HG03354 (cell line): ENCODE measurements around the gene CDC73.
A peak's percentile ranks its signal among the peaks of the same experiment; 100 is the strongest.
"Not testable (repeated sequence)": the region's sequence is repeated elsewhere in the genome, so short reads cannot be mapped to it uniquely, and the experiment has no call there.

Source experiments
- ATAC-seq: cut with Tn5 transposase; IDR thresholded peaks from one replicate; pipeline ENCODE4 v1.9.1; 2021; ENCODE audit warnings: mild to moderate bottlenecking; ENCODE audit not compliant: unreplicated experiment, poor library complexity, severe bottlenecking

The CDC73 gene

DNA sequence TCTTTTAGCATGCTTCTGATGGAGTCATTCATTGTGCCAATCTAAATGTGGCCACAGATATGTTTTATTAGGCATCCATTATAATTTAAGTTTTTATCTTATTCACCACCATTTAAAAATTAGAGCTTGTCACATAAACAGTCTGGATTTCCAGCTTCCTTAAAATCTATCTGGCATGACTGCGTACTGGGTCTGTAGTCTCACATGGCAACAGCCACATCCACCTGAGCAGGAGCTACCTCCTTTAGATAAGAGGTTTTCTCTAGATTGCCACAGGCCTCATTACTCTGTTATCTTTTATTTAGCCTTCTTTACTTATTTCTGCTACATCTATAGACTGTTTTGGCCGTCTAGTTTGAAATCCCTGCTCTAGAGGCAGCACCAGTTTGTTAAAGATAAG is 35.5 kb downstream of the CDC73 start:
- ATAC-seq: no peak

DNA sequence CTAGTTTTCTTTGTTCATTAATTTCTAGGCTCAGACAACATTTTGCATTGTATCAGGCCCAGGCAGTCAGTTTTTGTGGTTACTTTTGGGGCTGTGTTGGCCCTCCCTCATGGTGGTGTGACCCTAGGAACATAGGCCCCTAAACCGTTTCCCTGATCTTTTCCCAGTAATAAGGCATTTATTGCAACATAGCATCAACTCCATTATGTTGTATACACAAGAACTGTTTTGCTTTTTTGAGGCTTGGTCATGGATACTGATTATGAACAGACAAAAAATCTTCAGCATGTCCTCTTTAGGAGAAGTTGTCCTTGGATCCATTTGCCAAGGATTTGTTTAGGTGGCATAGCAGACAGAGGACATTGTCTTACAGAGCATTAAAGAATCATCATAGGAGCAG is 54.3 kb downstream of the CDC73 start:
- no peak for ATAC-seq

DNA sequence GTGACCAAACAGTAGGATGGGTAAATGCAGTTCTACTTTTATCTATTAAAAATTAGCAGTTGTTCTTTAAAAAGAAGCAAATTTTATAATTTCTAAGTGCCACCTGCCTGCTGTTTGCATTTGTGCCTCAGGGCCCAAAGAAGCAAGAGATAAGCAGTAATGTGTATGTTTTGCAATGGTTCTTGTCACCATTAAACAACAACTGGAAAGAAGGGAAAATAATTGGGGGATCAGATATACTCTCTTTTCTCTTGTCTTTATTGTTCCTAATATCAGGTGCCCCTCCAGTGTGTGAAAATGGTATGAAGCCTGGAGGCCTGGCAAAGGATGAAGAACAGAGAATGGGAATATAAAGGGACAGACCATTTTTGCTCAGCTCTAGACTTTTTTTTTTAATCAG is 55.0 kb downstream of the CDC73 start:
- no peak for ATAC-seq

DNA sequence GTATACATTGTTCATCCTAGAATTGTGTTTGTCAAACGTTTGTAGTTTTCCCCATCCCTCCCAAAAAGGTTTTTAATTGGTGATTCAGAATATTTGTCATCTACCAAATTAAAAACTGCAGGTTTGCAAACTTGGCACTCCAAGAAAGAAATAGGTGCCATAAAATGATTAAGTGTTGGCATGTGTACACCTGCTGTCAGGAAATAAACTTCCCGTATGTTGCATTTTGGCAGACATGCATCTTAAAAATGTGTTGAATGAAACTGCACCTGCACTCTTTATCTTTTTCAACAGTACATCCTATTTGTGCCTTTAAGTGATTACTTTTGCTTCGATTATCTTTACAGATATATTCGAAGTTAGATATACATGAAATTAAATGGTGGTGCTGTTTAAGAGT is 57.3 kb downstream of the CDC73 start:
- ATAC-seq: no peak

DNA sequence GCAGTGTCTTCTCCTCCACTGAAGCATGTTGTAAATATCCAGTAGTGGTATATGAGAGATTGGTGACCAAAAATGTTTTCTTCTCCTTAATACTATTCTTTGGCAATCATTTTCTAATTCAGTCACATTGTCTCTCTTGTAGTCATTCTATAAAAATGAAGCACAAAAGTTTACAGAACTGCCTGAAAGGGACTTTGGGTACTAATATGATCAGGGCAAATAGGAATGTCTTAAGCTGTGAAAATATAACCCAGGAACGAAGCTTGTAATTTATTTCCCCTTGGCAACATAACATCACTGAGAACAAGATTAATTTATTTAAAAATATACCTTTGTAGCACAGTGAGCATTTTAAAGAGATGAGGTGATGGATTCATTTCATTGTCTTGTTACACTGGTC is 59.7 kb downstream of the CDC73 start:
- ATAC-seq: no peak

DNA sequence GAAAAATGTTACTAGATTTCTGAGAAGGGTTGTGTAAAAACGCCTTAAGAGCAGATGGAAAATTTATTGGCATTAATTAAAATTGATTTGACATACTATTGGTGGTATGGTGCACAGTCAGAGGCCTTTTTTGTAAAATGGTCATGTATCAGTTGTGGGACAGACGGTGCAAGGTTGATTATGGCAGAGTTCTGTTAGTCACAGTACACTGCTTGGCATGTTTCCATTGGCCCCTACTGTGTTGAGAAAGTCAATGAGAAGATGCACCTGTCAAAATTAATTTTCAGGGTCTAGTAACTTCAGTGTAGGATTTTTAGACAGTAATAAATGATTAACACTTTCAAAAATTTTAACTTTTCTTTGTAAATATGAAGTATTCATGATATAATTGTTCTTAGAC is 60.2 kb downstream of the CDC73 start:
- peak; percentile 61 for ATAC-seq

DNA sequence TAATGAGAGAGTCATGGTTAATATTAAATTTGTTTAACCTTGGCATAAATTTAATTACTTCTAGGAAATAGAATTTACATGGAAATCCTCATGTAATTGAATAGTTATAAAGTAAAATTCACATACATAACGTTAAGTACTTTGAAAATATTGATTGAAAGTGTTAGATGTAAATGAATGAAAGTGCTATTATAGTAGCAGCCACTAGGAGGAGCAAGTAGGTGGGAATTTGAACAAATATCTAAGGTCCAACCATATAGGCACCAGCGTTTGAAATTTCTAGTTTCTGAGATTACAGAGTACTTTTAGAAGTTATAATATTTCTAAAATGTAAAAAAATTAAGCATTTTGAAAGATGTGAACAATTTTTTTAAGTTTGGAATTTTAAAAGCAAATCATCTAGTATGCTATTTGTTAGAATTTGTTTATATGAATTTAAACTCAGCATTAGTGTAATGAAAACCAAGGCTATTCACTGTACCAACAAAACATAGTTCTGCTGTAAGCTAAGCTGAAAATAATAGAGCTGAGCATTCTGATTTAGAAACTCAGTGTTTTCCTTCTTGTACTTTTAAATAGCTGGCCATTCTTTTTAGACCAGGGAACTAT is 61.3 kb downstream of the CDC73 start:
- peak; percentile 74 for ATAC-seq

DNA sequence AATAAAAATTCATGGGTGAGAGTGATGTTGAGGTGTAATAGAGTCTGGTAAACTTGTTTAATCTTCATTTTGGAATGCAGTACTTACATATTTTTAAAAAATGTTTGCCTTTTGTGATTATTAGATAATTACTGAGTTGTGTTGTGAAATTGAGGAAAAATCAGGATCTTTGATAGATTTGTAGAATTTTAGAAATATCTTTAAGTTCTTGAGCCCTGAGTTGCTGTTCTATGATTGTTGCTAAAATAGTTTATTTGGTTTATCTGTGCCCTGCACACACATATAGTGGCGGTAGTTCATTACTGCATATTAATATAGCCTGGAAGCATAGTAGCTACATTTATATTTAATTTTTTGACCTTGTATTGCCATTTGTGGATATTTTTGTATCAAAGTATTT is 62.9 kb downstream of the CDC73 start:
- no peak for ATAC-seq

DNA sequence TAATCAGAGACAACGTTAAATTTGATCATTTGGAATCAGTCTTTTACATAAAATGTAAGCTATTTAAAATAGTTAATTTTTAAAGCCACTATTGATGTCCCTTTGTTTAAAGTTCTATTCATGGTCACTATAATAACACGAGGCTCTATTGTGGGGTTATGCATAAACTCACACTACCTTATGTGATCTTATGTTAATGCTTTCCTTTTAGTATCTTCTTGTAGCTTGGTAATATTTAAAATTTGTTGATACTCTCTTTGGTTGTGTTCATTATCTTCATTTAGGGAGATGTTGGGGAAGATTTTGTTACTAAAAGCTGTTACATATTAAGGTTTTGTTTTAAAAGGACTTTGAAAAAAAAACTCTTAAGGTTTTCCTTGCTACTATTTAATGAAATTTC is 63.4 kb downstream of the CDC73 start:
- ATAC-seq: no peak

DNA sequence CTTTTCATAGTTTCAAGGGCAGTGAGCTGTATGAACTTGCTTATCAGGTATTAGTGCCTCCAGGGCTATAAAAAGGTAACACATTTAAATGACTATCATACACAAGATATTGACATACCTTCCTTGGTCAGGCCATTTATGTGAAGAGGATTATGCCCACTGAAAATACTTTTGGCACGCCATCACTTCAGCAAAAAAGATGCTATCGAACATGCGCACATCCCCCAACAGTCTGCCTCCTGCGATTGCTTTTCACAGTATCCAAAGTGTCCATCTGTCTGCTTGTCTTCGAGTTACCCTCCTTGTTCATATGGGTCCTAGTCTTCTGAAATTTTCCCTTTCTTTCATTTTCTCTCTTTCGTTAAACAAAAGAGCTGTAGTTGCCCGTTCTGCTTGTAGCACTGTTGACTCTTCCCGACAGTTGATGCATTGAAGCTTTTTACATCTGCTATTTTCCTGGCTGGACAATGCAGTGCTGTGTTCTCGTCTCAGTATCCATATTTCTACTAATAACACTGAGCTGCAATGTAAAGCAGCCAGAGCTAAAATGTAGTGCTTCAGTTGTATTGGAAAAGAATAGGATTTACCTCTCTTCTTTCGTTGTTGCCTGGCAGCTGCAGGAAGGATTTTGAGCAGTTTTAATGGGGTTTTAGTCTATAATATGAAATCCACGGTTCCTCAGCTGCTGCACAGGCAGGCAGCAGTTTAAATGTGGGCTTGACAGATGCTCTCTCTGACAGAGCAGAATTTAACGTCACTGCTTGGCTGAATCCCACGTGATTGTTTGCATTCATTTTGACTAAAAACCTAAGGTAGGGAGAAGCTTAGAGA is 64.3 kb downstream of the CDC73 start, which contains the start of gene B3GALT2:
Gene B3GALT2 (minus strand): TSS at position 713 of the 831 bp plus-strand sequence. CDS start 5,051 bp downstream, outside the sequence.
- ATAC-seq: no peak

DNA sequence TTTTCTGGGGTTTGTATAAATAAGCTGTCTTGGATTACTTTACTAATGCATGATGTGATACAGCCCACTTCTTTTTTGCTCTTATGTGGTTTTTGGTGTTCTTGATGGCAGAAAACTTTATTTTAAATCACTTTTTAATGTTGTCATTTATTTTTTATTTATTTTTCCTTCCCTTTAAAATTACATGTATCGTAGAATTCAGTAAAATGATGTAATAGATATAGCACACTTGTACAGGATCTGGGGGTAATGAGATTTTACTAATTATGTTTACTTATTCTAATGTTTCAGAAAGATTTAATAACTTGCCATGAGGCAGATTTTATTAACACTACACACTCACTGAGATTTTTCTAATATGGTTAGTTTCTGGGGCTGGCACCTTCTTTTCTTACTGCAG is 65.3 kb downstream of the CDC73 start:
- ATAC-seq: no peak

DNA sequence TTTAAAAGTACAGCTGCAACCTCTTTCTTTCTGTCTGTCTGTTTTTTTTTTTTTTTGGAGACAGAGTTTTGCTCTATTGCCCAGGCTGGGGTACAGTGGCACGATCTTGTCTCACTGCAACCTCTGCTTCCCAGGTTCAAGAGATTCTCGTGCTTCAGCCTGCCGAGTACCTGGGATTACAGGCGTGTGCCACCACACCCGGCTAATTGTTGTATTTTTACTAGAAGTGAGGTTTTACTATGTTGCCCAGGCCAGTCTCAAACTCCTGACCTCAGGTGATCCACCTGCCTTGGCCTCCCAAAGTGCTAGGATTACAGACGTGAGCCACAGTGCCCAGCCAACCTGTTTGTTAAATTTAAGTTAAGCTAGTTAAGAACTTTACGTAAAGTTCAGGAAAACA is 67.1 kb downstream of the CDC73 start:
- not testable (repeated sequence) for ATAC-seq

DNA sequence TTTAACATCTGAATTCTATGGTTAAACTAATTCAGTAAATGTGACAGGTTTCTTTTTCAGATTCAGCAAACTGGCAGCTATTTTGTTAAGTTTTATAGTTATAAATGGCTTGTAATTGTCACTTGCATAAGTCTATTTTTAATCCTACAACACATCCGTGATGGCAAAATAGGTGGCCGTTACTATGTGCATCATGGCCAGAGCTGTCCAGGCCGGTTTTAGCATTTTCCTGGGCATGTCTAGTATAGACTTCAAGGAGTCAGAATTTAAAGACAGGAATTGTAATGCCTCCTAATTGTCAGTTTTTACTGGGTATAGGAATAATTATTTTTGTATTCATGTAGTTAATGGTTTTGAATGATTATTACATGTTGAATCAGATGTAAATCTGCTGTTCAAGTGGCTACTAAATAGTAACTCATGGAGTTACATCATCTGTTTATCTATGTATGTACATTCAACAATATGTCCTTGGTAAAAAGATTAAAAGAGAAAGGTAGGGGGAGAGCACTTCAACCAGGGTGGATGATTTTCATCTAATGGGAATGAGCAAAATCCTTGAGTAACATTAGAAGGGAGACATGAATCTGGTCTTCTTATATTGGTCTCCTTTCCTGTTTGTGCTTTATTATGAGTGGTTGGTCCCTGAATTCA is 67.7 kb downstream of the CDC73 start:
- ATAC-seq: no peak

DNA sequence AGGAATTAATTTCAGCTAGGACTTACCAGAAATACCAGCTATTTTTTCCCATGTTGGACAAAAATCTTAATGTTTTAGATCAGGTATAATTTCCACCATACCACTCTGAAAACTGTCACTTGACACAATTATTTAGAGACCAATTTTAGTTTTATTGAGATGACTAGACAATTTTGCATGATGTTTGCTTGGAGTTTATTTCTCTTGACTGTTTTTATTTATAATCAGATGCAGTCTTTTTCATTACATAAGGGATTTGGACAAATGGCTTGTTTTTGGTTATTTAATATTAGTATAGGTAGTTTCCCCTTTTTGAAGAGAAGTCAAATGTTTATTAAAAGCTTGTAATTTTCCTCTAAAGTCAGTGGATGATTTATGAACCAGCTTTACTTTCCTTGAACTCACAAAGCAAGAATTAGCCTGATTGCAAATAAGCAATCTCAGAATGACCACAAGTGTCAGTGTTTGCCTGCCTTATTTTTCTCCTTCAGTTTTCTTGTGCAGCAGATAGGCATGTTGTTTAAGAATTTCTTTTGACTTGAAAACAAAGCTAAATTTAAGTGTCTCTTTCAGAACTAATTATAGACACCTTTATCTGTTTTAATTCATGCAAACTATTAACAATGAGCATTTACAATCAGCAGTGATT is 68.4 kb downstream of the CDC73 start:
- no peak for ATAC-seq

DNA sequence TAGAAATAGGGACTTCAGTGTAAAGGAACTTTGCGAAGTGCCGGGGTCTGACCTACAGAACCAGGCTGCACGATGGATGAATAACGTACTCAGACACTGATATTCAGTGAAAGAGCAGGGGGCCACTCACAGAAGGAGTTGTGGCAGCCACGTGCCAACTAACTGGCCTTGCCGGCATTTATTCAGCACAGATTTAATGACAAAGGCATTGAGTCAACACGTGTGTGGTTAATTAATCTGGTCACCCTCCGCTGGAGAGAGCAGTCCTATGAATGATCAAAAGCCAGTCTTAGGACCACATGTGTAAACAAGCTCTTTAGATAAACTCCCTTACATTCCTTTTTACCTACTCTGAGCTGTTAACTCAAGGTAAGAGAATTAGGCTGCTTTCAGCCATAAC is 70.8 kb downstream of the CDC73 start:
- ATAC-seq: no peak

DNA sequence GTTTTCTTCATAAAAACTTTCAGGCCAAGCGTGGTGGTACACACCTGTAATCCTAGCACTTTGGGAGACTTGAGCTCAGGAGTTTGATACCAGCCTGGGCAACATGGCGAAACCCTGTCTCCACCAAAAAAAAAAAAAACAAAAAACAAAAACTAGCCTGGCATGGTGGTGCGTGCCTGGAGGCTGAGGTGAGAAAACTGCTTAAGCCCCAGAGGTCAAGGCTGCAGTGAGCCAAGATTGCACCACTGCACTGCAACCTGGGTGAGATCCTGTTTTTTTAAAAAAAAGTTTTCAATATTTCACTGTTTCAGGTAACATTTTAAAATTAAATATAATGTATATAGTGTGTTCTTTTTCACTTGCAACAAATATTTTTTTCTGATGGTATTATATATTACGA is 78.1 kb downstream of the CDC73 start:
- ATAC-seq: no peak

DNA sequence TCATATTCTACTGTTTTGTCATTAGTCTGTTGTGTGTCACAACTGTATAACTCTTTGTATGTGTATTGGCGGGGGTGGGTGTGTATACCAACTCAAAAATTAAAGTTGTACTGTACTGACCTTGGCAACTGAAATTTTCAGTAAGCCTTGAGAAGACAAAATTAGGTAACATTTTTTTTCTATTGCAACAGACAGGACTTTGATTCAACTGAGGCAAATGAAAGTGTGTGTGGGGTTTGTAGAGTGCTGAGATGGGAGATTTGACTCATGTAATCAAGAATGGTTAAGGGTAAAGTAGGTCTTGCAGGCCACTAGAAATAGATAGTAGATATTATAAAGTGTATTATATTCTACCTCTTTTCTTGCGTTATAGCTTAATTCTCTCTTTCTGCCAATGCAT is 79.2 kb downstream of the CDC73 start:
- ATAC-seq: no peak

DNA sequence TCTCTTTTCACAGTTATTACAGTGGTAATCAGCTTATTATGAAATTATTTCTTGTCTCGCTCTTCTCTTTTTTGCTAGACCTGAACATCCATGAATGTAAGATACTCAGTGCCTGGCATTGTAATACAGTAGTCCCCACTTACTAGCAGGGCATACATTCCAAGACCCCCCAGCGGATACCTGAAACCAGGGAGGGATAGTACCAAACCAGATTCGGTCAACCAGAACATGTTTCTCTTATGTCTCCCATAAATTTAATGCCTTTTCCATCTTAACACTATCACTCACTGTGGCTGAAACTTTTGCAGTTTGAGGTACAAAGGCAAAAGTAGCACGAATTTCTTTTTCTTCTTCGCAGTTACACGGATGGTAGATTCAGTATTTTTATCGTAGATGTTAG is 89.2 kb downstream of the CDC73 start:
- ATAC-seq: no peak

DNA sequence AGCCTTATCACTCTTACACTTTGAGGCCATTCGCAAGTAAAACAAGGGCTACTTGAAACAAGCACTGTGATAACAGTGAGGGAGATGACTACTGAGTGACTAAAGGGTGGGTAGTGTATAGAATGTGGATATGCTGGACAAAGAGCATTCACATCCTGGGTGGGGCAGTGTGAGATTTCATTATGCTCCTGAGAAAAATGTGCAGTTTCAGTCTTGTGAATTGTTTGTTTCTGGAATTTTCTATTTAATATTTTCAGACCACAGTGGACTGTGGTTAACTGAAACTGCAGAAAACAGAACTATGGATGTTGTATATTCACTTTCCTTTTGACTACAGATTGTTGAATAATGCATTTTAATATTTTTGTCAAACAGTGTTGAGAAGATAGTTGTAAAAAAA is 89.7 kb downstream of the CDC73 start:
- peak; percentile 77 for ATAC-seq

DNA sequence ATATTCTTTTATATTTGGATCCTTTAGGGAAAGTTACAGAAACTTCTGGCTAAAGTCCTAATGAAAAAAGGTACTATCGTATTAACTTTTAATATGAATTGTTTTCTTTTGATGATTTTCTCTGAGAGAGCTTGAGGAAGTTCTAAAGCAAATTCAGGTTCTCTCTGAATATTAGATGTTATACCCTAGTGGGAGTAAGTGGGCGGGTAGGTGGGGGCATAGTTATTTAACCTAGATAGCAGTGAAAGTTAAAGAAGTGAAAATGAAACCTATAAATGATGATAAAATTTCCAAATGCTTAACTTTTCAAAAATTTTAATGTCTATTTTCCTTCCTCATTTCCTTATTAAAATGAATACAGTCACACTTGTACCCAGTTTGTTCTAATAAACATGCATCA is 90.8 kb downstream of the CDC73 start:
- no peak for ATAC-seq
